ENCODE results near the gene PID1. TPM values are rescaled to one million over a fixed set of nuclear protein-coding genes. Genes with fewer than 3 reads are reported as not detected.

PID1 gene
- total RNA-seq, 4 donors from 2014 or later: 9.5 to 28.5 (median 21.2) TPM

GRCh38 chr2:229059331-229060033 is 211.6 kb downstream of the PID1 start:
- 91 to 95% methylated on average over 3 of the region's 3 CpGs for WGBS, 2 donors
- no peak for TF ChIP-seq POLR2A (IDR thresholded peaks at IDR 0.05)
- TF ChIP-seq CTCF (IDR thresholded peaks at IDR 0.05): no peak
- no peak for DNase-seq (ENCODE audit: low spot score in 2 of 2)
- H3K4me3 ChIP-seq (ENCODE audit: low read depth, poor library complexity, severe bottlenecking): no peak overlapping the region
- intact Hi-C loops (cut with DNase I; ENCODE audit: low total_unique reads): no loop called here

- DNase-seq (ENCODE audit: low spot score in 2 of 2): no peak
- TF ChIP-seq POLR2A (IDR thresholded peaks at IDR 0.05) (no peak), CTCF (IDR thresholded peaks at IDR 0.05) (no peak)
- intact Hi-C loops (cut with DNase I; ENCODE audit: low total_unique reads): no loop called here
- WGBS, 2 donors: 59 to 69% methylated on average over 4 of the region's 4 CpGs
- no peak overlapping the region for H3K4me3 ChIP-seq (ENCODE audit: low read depth, poor library complexity, severe bottlenecking)
These were observed 213.0 kb downstream of the PID1 start for GRCh38 chr2:229057976-229058553.

- intact Hi-C loops (cut with DNase I; ENCODE audit: low total_unique reads): no loop called here
- DNase-seq (ENCODE audit: low spot score in 2 of 2): no peak
- TF ChIP-seq CTCF (IDR thresholded peaks at IDR 0.05): no peak
- no peak for TF ChIP-seq POLR2A (IDR thresholded peaks at IDR 0.05)
- WGBS, 2 donors: 89 to 94% methylated on average over 5 of the region's 5 CpGs
- H3K4me3 ChIP-seq (ENCODE audit: low read depth, poor library complexity, severe bottlenecking): no peak overlapping the region
These were observed 216.8 kb downstream of the PID1 start for GRCh38 chr2:229054311-229054710.

GRCh38 chr2:229051798-229052197 is 219.3 kb downstream of the PID1 start:
- 58 to 63% methylated on average over 2 of the region's 2 CpGs for WGBS, 2 donors
- intact Hi-C loops (cut with DNase I; ENCODE audit: low total_unique reads): no loop called here
- no peak overlapping the region for H3K4me3 ChIP-seq (ENCODE audit: low read depth, poor library complexity, severe bottlenecking)
- no peak for DNase-seq (ENCODE audit: low spot score in 2 of 2)
- TF ChIP-seq POLR2A (IDR thresholded peaks at IDR 0.05) (no peak), CTCF (IDR thresholded peaks at IDR 0.05) (no peak)

- no peak overlapping the region for H3K4me3 ChIP-seq (ENCODE audit: low read depth, poor library complexity, severe bottlenecking)
- intact Hi-C loops (cut with DNase I; ENCODE audit: low total_unique reads): no loop called here
- DNase-seq (ENCODE audit: low spot score in 2 of 2): no peak
- WGBS, 2 donors: 63 to 64% methylated on average over 5 of the region's 5 CpGs
- TF ChIP-seq POLR2A (IDR thresholded peaks at IDR 0.05): no peak
- TF ChIP-seq CTCF (IDR thresholded peaks at IDR 0.05): no peak
These were observed 221.0 kb downstream of the PID1 start for GRCh38 chr2:229050133-229050532.

Measured in lower leg skin (tissue), 4 donors.